NCI-H2196 (cell line): Measurements from ENCODE around the gene METTL15.
"Not testable (repeated sequence)": the region's sequence is repeated elsewhere in the genome, so short reads cannot be mapped to it uniquely, and the experiment has no call there.

ENCODE experiments used
- DNase-seq: peaks from one replicate; lab custom pipeline; 2025; ENCODE audit not compliant: unreplicated experiment; lab: John Stamatoyannopoulos, UW

The METTL15 gene

DNA sequence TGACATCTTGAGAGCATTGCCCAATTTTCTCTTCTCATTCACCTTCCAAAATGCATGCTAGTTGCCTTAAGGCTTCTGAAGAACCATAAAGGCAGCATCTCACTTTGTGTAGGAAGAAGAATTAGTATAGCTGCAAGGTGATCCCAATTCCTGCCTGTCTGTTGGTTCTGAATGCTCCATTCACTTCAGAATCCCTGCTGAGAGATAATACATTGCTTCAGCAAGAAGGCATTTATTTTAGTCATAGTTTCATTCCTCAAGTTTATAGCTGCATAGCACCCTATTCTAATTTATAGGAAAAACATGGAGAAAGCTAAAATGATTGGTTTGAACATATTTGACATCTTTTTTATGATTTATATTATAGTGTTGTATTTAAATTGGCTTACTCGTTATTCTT lies 181.3 kb downstream of the METTL15 start:
- DNase-seq = no peak

GRCh38 chr11:28290995-28291394 lies 182.8 kb downstream of the METTL15 start:
- not testable (repeated sequence) for DNase-seq

GRCh38 chr11:28296426-28296825 lies 188.2 kb downstream of the METTL15 start:
- DNase-seq = no peak

GRCh38 chr11:28298209-28298608 lies 190.0 kb downstream of the METTL15 start:
- DNase-seq = no peak

DNA sequence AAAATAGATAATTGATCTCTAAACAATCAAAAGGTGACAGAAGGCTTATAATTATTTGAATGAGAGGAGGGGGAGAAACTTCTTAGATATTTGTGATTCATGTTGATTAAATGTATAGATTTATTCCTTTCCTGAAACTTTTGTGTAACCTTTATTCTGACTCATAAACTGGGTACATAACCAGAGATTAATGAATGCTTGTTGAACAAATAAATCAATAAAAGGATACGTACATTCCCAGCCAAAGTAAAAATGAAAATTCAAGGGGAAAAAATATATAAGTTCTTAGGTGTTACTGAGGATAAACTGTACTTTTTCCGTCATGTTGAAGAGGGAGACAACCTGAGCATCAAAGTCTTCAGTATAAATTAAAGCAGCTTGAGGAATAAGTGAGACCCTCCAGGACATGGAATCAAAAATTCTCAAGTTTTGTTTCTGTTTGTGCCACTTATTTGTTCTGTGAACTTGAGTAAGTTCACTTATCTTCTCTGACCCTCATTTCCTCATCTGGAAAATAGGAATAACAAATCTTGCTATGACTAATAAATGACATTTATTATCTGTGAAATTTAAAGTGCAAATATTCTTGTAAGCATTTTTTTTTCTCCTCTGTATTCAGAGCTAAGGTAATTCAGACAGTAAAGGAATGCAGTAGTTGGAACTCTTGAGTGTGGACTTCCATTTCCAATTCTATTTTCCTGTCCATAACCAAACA lies 195.4 kb downstream of the METTL15 start:
- DNase-seq = no peak

DNA sequence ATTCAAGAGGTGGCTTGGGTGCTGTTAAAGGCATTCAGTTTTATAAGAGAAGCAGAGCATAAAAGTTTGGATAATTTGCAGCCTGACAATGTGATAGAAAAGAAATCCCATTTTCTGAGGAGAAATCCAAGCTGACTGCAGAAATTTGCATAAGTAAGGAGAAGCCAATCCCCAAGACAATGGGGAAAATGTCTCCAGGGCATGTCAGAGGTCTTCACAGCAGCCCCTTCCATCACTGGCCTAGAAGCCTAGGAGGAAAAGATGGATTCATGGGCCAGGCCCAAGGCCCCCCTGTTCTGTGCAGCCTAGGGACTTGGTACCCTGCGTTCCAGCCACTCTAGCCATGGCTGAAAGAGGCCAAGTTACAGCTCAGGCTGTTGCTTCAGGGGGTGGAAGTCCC lies 207.3 kb downstream of the METTL15 start:
- DNase-seq = no peak

DNA sequence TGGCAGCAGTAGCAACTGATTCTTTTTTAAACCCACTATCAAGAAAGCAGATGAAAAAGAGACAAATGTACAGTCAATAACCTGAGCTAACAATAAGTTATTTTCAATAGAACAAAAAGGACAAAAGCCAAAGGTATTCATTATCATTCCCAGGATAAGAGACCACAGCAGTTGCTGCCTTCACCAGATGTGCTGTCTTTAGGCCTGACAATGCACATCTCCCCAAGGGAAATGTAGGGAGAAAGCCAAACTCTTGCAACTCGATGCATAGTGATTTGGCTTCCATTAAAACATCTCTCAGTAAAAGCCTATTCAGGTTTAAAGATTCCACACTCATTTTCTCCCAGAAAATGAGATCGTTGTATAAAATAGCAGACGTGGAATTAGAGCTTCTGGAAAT lies 210.7 kb downstream of the METTL15 start:
- DNase-seq = no peak

GRCh38 chr11:28323621-28324020 lies 215.4 kb downstream of the METTL15 start:
- no peak for DNase-seq

DNA sequence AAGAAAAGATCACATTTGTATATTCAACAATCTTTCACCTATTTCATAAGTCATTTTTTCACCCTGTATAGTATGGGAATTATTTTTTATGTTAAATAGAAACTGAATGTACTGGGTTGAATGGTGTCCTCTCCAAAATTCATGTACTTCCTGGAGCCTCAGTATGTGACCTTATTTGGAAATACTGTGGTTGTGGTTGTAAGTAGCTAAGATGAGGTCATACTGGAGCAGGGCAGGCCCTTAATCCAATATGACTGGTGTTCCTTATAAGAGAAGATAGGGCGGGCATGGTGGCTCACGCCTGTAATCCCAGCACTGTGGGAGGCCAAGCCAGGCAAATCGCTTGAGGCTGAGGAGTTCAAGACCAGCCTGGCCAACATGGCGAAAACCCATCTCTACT lies 224.2 kb downstream of the METTL15 start:
- DNase-seq = not testable (repeated sequence)

- DNase-seq = no peak
Observed at GRCh38 chr11:28337701-28338100, 229.5 kb downstream of the METTL15 start.

GRCh38 chr11:28338371-28338770 lies 230.2 kb downstream of the METTL15 start:
- DNase-seq = no peak

- no peak for DNase-seq
Observed at GRCh38 chr11:28339488-28339887, 231.3 kb downstream of the METTL15 start.

DNA sequence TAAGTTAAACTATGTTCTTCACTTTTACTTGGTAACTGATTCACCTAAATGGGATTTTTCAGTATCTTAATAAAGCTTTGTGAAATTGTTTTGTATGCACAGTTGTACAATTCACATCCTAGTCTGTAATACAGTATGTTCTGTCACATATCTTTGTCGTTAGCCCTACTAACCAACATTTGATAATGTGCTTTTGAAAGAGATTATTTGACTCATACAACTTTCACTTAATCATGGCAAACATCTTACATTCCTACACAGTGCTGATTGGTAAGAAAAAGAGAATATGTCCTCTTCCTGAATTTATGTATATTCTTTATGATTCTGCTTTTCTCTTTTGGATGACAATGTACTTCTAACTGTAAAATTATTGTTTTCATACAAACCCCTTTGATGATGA lies 234.5 kb downstream of the METTL15 start:
- no peak for DNase-seq

GRCh38 chr11:28343304-28344233 lies 235.4 kb downstream of the METTL15 start:
- DNase-seq = no peak

- no peak for DNase-seq
Observed at GRCh38 chr11:28346209-28346608, 238.0 kb downstream of the METTL15 start.

DNA sequence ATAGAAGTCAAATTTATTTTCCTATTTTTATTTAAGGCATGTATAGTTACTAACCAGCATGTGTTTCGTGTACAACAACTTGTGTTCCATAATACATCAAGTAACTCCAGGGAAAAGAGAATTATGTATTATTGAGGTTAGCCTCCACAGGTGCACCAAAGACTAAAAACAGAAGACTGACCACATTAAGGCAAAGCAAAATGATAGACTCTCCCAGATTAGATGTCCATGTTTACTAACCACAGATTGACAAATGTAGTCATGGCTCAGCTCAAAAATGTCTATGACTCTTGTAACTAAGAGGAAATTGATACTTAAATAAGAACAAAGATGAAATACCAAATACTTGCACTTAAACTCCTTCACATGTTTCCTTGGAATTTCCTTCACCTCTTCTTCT lies 238.5 kb downstream of the METTL15 start:
- DNase-seq = no peak

- DNase-seq = no peak
Observed at GRCh38 chr11:28347371-28347770, 239.2 kb downstream of the METTL15 start.

DNA sequence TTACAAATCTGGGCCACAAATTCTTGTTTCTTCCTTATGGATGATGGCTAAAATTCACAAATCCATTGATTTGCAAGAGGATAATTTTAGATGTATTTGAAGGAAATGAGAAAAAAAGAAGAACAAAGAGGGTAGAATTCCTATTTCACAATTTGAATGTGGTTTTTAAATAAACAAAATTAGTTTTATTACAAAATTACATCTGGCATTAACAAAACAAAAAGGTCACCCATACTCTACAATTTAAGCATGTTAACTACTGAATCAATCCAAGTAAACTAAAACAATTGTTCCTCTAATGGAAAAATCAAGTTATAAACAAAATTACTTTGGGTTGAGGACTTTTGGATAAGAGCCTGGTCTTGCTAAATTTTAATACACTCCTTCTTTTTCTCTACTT lies 242.0 kb downstream of the METTL15 start:
- no peak for DNase-seq

DNA sequence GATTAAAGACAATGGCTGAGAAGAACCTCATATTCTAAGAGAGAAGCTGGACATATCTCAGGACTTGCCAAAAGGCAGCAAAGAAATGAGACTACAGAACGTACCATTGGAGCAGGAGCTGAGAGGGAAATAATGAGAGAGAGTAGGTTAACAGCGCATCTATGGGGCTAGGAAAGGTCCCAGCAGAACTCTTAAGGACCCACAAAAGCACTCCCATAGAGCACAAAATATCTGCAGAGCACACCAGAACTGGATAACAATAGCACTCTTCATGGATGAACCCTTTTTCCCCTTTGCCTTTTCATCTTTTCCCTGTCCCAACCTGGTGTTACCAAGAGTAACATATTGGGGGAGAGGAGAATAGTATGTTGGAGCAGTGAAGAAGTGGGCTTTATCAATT lies 245.8 kb downstream of the METTL15 start:
- DNase-seq = no peak

DNA sequence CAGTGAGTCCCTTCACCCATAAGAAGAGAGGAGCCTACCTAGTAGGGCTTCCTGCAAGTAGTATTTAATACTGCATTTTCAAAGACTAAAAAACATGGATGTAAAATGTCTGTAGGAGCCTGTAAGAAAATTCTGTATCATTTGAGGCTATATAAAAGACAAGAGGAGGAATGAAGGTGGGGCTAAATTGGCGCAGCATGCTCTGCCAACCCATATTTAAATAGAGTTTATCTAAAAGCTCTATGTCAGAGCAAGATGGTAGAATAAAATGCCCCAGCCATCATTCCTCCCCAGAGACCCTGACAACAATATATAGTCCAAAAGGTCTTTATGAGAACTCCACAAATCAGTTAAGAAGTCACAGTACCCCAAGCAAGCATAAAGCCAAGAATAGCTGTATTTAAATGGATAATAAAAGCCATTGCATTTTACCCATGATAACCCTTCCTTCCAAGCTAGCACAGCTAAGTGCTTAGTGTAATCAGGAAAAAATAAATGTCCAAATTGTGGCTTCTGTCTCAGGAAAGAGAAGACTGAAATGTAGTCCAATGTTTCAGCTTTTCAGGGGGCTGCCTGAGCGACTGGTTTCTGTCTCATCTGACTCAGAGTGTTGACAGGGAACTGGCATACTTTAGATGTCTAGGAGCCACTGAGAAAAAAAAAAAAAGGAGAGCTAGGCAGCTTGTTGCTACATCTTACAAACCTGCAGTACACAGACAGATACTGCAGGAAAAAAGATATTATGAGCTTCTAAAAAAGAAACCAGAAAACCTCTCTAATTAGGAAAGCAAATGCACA lies 258.6 kb downstream of the METTL15 start:
- no peak for DNase-seq

DNA sequence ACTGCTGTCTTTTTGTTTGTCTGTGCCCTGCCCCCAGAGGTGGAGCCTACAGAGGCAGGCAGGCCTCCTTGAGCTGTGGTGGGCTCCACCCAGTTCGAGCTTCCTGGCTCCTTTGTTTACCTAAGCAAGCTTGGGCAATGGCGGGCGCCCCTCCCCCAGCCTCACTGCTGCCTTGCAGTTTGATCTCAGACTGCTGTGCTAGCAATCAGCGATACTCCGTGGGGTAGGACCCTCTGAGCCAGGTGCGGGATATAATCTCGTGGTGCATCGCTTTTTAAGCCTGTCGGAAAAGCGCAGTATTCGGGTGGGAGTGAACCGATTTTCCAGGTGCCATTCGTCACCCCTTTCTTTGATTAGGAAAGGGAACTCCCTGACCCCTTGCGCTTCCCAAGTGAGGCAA lies 269.9 kb downstream of the METTL15 start:
- DNase-seq = not testable (repeated sequence)
